C4-2B (cell line): Measurements from ENCODE around the gene CDC14A.

Source experiments
- CTCF ChIP-seq: fragments of 450-650 bp; conservative IDR thresholded peaks from 2 replicates; pipeline ENCODE4 v1.5.1; 2017; ENCODE audit warnings: mild to moderate bottlenecking
- ZFX ChIP-seq: fragments of 450-650 bp; IDR thresholded peaks from 2 replicates; pipeline ENCODE4 v1.6.1; 2017

GRCh38 chr1:100323419-100324106, 28.7 kb upstream of the CDC14A start:
- TF ChIP-seq CTCF (no peak), ZFX (no peak)
